HEK293T (cell line): ENCODE measurements around the gene CNIH3.

Experiments
- BHLHE40 ChIP-seq: fragments of 450-650 bp; IDR thresholded peaks from 2 replicates; pipeline ENCODE4 v1.6.1; 2016; ENCODE audit warnings: mild to moderate bottlenecking, moderate library complexity, borderline replicate concordance
- ELF4 ChIP-seq: fragments of 450-650 bp; IDR thresholded peaks from 2 replicates; pipeline ENCODE4 v1.6.1; 2017; ENCODE audit warnings: antibody characterized with exemption
- FOXM1 ChIP-seq: fragments of 450-650 bp; IDR thresholded peaks from 2 replicates; pipeline ENCODE4 v1.6.1; 2017; ENCODE audit warnings: mild to moderate bottlenecking, borderline replicate concordance
- SP1 ChIP-seq: fragments of 450-650 bp; IDR thresholded peaks from 2 replicates; pipeline ENCODE4 v1.6.1; 2017
- SUZ12 ChIP-seq: fragments of 450-650 bp; IDR thresholded peaks from 2 replicates; pipeline ENCODE4 v1.6.1; 2016; ENCODE audit warnings: mild to moderate bottlenecking
- TARDBP ChIP-seq: fragments of 450-650 bp; IDR thresholded peaks from 2 replicates; pipeline ENCODE4 v1.6.1; 2016
- ZNF384 ChIP-seq: fragments of 450-650 bp; IDR thresholded peaks from 2 replicates; pipeline ENCODE4 v1.6.1; 2016

DNA sequence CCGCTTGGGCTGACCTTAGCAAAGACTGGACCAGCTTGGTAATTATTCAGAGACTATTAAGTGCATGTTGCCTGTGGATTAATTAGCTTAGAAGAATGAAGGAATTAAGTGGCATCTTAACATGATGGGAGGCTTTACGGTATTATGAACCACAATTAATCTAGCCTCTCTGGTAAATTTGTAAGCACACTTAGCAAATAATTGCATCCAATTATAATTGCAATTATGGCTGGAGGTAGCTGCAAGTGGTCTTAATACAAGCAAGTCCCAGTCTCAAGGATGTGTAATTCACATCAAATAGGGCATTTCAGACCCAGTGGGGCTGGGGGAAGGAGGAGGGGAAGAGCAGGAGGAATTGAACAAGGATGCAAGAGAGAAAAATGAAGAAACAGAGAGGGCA is 151.6 kb downstream of the CNIH3 start:
- TF ChIP-seq SUZ12 (no peak), ZNF384 (no peak), SP1 (no peak), TARDBP (no peak), FOXM1 (no peak), ELF4 (no peak; the same call in 1 of the 2 replicates), BHLHE40 (no peak)
